Mesenchymal stem cell (in vitro differentiated cells and primary cell): ENCODE measurements around the gene POU2F2.
A peak's percentile ranks its signal among the peaks of the same experiment; 100 is the strongest.

ENCODE experiments used
- DNase-seq: peaks from one replicate; pipeline ENCODE4 v3.0.0-alpha.2; 2013
- H2AFZ ChIP-seq: one replicate; pipeline ENCODE4 v1.6.1; 2013; ENCODE audit warnings: low read depth, mild to moderate bottlenecking, control low read depth, inconsistent platforms, low read length, moderate library complexity
- H2AK5ac ChIP-seq: 2 replicates; pipeline ENCODE4 v1.6.1; 2013; ENCODE audit warnings: low read length, moderate library complexity, mild to moderate bottlenecking, inconsistent platforms; ENCODE audit not compliant: severe bottlenecking
- H2BK120ac ChIP-seq: one replicate; pipeline ENCODE4 v1.6.1; 2013; ENCODE audit warnings: low read depth, mild to moderate bottlenecking, inconsistent platforms, low read length, moderate library complexity
- H2BK12ac ChIP-seq, 2 experiments: one replicate each; pipeline ENCODE4 v1.6.1; 2013; ENCODE audit warnings: inconsistent platforms in 2 of 2, low read length in 2 of 2, mild to moderate bottlenecking in 2 of 2, moderate library complexity in 2 of 2, control low read depth in 1 of 2
- H2BK15ac ChIP-seq: one replicate; pipeline ENCODE4 v1.6.1; 2013; ENCODE audit warnings: mild to moderate bottlenecking, low read depth, inconsistent platforms; ENCODE audit not compliant: poor library complexity, severe bottlenecking
- H2BK5ac ChIP-seq: 2 replicates; pipeline ENCODE4 v1.6.1; 2013; ENCODE audit warnings: low read depth, mild to moderate bottlenecking, low read length, control low read depth, inconsistent platforms; ENCODE audit not compliant: poor library complexity, severe bottlenecking
- H3K14ac ChIP-seq, 2 experiments: one replicate each; pipeline ENCODE4 v1.6.1; 2013; ENCODE audit warnings: inconsistent platforms in 2 of 2, low read length in 2 of 2, control low read depth in 1 of 2, mild to moderate bottlenecking in 1 of 2, moderate library complexity in 1 of 2
- H3K18ac ChIP-seq, 2 experiments: one replicate each; pipeline ENCODE4 v1.6.1; 2013; ENCODE audit warnings: inconsistent platforms in 2 of 2, low read length in 2 of 2, control low read depth in 1 of 2, low read depth in 1 of 2, mild to moderate bottlenecking in 1 of 2
- H3K23ac ChIP-seq, 2 experiments: one replicate each; pipeline ENCODE4 v1.6.1; 2013; ENCODE audit warnings: inconsistent platforms in 2 of 2, low read length in 2 of 2, mild to moderate bottlenecking in 2 of 2, moderate library complexity in 2 of 2, control low read depth in 1 of 2
- H3K27ac ChIP-seq: 2 replicates; pipeline ENCODE4 v1.5.1; 2013; ENCODE audit warnings: mild to moderate bottlenecking, moderate library complexity, low read length, control low read depth, inconsistent platforms; ENCODE audit not compliant: poor library complexity, severe bottlenecking
- H3K27me3 ChIP-seq, 2 experiments: 2 replicates each; pipeline versions ENCODE4 v1.6.1 to v1.7.0; 2013; ENCODE audit warnings: low read length in 2 of 2, mild to moderate bottlenecking in 2 of 2, moderate library complexity in 2 of 2, control low read depth in 1 of 2, inconsistent platforms in 1 of 2; ENCODE audit not compliant: control insufficient read depth in 1 of 2, insufficient read depth in 1 of 2
- H3K36me3 ChIP-seq, 2 experiments: 2 replicates each; pipeline versions ENCODE4 v1.6.1 to v1.7.0; 2013; ENCODE audit warnings: low read length in 2 of 2, control low read depth in 1 of 2, inconsistent platforms in 1 of 2, low read depth in 1 of 2, mild to moderate bottlenecking in 1 of 2; ENCODE audit not compliant: insufficient read depth in 2 of 2, control insufficient read depth in 1 of 2
- H3K4ac ChIP-seq, 2 experiments: one replicate each; pipeline ENCODE4 v1.6.1; 2013; ENCODE audit warnings: inconsistent platforms in 2 of 2, low read length in 2 of 2, mild to moderate bottlenecking in 2 of 2, moderate library complexity in 2 of 2, control low read depth in 1 of 2, low read depth in 1 of 2
- H3K4me1 ChIP-seq: 2 replicates; pipeline ENCODE4 v1.6.1; 2013; ENCODE audit warnings: low read depth, low read length, control low read depth; ENCODE audit not compliant: control insufficient read depth, insufficient read depth
- H3K4me2 ChIP-seq: 2 replicates; pipeline ENCODE4 v1.6.1; 2013; ENCODE audit warnings: low read length, mild to moderate bottlenecking, inconsistent platforms; ENCODE audit not compliant: poor library complexity, severe bottlenecking
- H3K4me3 ChIP-seq, 2 experiments: 2 replicates each; pipeline versions ENCODE4 v1.5.1 to v1.7.0; 2013; ENCODE audit warnings: low read length in 2 of 2, mild to moderate bottlenecking in 2 of 2, control low read depth in 1 of 2, low read depth in 1 of 2; ENCODE audit not compliant: insufficient read depth in 1 of 2
- H3K79me1 ChIP-seq: replicated peaks from 2 replicates; pipeline ENCODE4 v1.6.1; 2013; ENCODE audit warnings: mild to moderate bottlenecking, control low read depth, low read length, inconsistent platforms; ENCODE audit not compliant: poor library complexity, severe bottlenecking
- H3K9ac ChIP-seq: 2 replicates; pipeline ENCODE4 v1.7.0; 2013; ENCODE audit warnings: mild to moderate bottlenecking, low read length, moderate library complexity
- H3K9me3 ChIP-seq: 2 replicates; pipeline ENCODE4 v1.7.0; 2013; ENCODE audit warnings: mild to moderate bottlenecking, low read length; ENCODE audit not compliant: control insufficient read depth
- H4K8ac ChIP-seq: one replicate; pipeline ENCODE4 v1.6.1; 2013; ENCODE audit warnings: inconsistent platforms, mild to moderate bottlenecking, low read length, moderate library complexity
- H4K91ac ChIP-seq: one replicate; pipeline ENCODE4 v1.6.1; 2013; ENCODE audit warnings: mild to moderate bottlenecking, low read length, inconsistent platforms
- WGBS: methylation state at CpG from one replicate; pipeline ENCODE4 v1.1.7; 2013; ENCODE audit warnings: mixed read lengths; 5-methylcytosine and 5-hydroxymethylcytosine counted together

POU2F2 gene

DNA sequence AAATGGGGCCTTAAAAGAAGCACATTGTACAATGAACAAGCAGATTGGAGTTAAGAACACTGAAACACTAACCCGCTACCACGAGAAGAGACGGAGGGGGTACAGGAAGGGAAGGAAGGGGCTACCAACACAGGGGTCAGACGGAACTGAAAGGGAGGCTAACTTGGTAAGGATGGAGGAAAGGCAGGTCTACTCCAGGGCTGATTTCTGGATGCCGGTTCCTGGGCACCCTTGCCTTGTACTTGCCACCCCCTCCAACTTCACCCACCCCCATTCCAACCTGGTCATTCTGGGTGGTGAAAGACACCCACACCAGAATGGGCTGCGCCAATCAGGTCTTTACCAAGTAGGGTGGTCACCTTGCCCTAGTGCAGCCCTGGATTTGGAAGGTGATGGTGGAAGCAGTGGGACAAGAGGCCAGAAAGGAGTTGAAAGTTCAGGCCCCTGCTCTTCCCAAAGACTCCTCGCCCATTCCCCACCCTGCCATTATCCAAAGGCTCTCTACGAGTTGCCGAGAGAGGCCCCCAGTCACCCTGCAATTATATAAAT is 46.0 kb downstream of the POU2F2 start:
- Histone ChIP-seq H2AK5ac (peak overlapping the region; percentile 44), H3K4me1 (peaks cover 24% of the 10 kb centered on the region), H3K4me3 (no peak overlapping the region), H3K18ac (no peak overlapping the region), H3K14ac (no peak overlapping the region), H2BK15ac (no peak overlapping the region), H3K27ac (no peak overlapping the region), H2BK120ac (no peak overlapping the region), H2BK12ac (no peak overlapping the region), H2AFZ (no peak overlapping the region), H4K8ac (no peak overlapping the region), H3K27me3 (no peaks in the 10 kb centered on the region), H2BK5ac (no peak overlapping the region), H3K9ac (no peak overlapping the region), H3K4ac (no peak overlapping the region), H4K91ac (peak overlapping the region; percentile 65), H3K23ac (no peak overlapping the region), H3K4me2 (no peak overlapping the region), H3K9me3 (no peaks in the 10 kb centered on the region), H3K79me1 (peaks cover 13% of the 10 kb centered on the region), H3K36me3 (peaks cover 12 to 20% of the 10 kb centered on the region in 2 experiments)
- DNase-seq, result no peak
- WGBS, result 95% methylated on average over 8 of the region's 9 CpGs

DNA sequence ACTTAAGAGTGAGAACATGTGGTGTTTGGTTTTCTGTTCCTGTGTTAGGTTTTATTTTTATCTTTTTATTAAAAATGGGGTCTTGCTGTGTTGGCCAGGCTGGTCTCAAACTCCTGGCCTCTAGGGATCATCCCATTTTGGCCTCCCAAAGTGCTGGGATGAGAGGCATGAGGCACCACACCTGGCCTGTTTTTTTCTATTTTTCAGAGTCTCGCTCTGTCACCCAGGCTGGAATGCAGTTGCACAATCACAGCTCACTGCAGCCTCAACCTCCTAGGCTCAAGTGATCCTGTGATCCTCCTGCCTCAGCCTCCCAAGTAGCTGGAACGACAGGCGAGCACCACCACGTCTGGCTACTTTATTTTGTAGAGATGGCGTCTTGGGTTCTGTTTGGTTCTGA is 48.7 kb downstream of the POU2F2 start:
- H3K23ac ChIP-seq, result no peak overlapping the region
- H3K9me3 ChIP-seq, result no peaks in the 10 kb centered on the region
- H3K4ac ChIP-seq, result no peak overlapping the region
- H3K9ac ChIP-seq, result no peak overlapping the region
- no peak overlapping the region for H4K8ac ChIP-seq
- WGBS, result 100% methylated on average over 5 of the region's 5 CpGs
- peaks cover 37 to 43% of the 10 kb centered on the region in 2 experiments for H3K36me3 ChIP-seq
- H3K18ac ChIP-seq, result no peak overlapping the region
- H3K79me1 ChIP-seq, result peaks cover 30% of the 10 kb centered on the region
- no peak overlapping the region for H2BK5ac ChIP-seq
- no peak overlapping the region for H3K4me2 ChIP-seq
- H2BK12ac ChIP-seq, result no peak overlapping the region
- H3K27me3 ChIP-seq, result no peaks in the 10 kb centered on the region
- no peak overlapping the region for H3K27ac ChIP-seq
- no peak for DNase-seq
- no peak overlapping the region for H2BK120ac ChIP-seq
- H4K91ac ChIP-seq, result no peak overlapping the region
- no peak overlapping the region for H2AFZ ChIP-seq
- no peak overlapping the region for H3K4me3 ChIP-seq
- no peak overlapping the region for H2BK15ac ChIP-seq
- H3K14ac ChIP-seq, result no peak overlapping the region
- peaks cover 30% of the 10 kb centered on the region for H3K4me1 ChIP-seq
- H2AK5ac ChIP-seq, result no peak overlapping the region

DNA sequence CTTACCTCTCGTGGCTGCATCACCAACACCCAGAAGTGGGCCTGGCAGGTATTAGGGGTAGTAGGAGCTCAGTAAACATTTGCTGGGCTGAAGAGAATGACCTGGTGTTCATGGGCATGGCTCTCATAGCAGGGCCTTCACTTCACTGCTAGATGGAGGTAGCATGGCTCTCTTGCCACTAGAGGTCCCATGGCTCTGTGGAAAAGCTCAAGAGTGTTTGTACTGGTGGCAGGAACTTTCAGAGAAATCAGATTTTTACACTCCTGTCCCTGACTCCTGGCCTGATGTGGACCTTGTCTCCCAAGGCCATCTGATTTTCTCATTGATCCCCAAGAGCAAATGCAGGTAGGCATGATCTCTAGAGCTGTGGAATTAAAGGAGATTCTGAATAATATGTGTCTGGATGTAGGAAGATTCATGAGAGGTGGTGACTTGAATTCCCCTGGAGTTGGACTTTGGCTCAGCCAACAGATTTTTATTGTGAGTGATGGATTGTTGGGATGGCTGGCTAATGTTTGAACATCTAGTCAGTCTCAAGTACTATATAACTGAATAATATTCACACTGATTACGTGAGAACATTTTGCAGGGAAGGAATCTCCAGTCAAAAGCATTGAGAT is 50.6 kb downstream of the POU2F2 start:
- no peak overlapping the region for H3K14ac ChIP-seq
- no peak overlapping the region for H3K18ac ChIP-seq
- H3K9me3 ChIP-seq, result no peaks in the 10 kb centered on the region
- DNase-seq, result peak; percentile 69
- no peak overlapping the region for H3K4me2 ChIP-seq
- H3K4me1 ChIP-seq, result peaks cover 27% of the 10 kb centered on the region
- H3K36me3 ChIP-seq, result peaks cover 38 to 46% of the 10 kb centered on the region in 2 experiments
- peak overlapping the region; percentile 2 for H3K9ac ChIP-seq
- H2AK5ac ChIP-seq, result no peak overlapping the region
- H2BK12ac ChIP-seq, result no peak overlapping the region
- H3K79me1 ChIP-seq, result peaks cover 28% of the 10 kb centered on the region
- 97% methylated on average over 2 of the region's 2 CpGs for WGBS
- H4K8ac ChIP-seq, result no peak overlapping the region
- H3K4me3 ChIP-seq, result no peak overlapping the region
- H2BK5ac ChIP-seq, result no peak overlapping the region
- no peak overlapping the region for H3K23ac ChIP-seq
- no peak overlapping the region for H3K4ac ChIP-seq
- H3K27ac ChIP-seq, result no peak overlapping the region
- H2AFZ ChIP-seq, result no peak overlapping the region
- H4K91ac ChIP-seq, result no peak overlapping the region
- no peak overlapping the region for H2BK120ac ChIP-seq
- no peak overlapping the region for H2BK15ac ChIP-seq
- H3K27me3 ChIP-seq, result no peaks in the 10 kb centered on the region

DNA sequence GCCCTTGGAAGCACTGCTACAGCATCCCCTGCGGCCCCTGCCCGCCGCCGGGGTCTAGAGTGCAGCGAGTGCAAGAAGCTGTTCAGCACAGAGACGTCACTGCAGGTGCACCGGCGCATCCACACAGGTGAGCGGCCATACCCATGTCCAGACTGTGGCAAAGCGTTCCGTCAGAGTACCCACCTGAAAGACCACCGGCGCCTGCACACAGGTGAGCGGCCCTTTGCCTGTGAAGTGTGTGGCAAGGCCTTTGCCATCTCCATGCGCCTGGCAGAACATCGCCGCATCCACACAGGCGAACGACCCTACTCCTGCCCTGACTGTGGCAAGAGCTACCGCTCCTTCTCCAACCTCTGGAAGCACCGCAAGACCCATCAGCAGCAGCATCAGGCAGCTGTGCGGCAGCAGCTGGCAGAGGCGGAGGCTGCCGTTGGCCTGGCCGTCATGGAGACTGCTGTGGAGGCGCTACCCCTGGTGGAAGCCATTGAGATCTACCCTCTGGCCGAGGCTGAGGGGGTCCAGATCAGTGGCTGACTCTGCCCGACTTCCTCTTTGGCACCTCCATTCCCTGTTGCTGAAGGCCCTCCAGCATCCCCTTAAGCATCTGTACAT is 51.4 kb downstream of the POU2F2 start:
- H2BK15ac ChIP-seq, result no peak overlapping the region
- no peak overlapping the region for H3K9ac ChIP-seq
- H3K23ac ChIP-seq, result no peak overlapping the region
- H2AK5ac ChIP-seq, result no peak overlapping the region
- H3K36me3 ChIP-seq, result peaks cover 38 to 46% of the 10 kb centered on the region in 2 experiments
- no peak for DNase-seq
- no peaks in the 10 kb centered on the region for H3K27me3 ChIP-seq
- H3K4me3 ChIP-seq, result no peak overlapping the region
- H2BK5ac ChIP-seq, result no peak overlapping the region
- no peak overlapping the region for H4K8ac ChIP-seq
- H4K91ac ChIP-seq, result no peak overlapping the region
- H3K18ac ChIP-seq, result no peak overlapping the region
- H3K4me2 ChIP-seq, result no peak overlapping the region
- 97% methylated on average over 28 of the region's 28 CpGs for WGBS
- H3K27ac ChIP-seq, result no peak overlapping the region
- H2AFZ ChIP-seq, result no peak overlapping the region
- no peak overlapping the region for H3K14ac ChIP-seq
- H2BK120ac ChIP-seq, result no peak overlapping the region
- H3K4me1 ChIP-seq, result peaks cover 25% of the 10 kb centered on the region
- H3K4ac ChIP-seq, result no peak overlapping the region
- peaks cover 28% of the 10 kb centered on the region for H3K79me1 ChIP-seq
- no peak overlapping the region for H2BK12ac ChIP-seq
- no peaks in the 10 kb centered on the region for H3K9me3 ChIP-seq
